Parathyroid adenoma (tissue), 2 donors: Measurements from ENCODE around the gene KRTAP5-5.

Source experiments
- H2AFZ ChIP-seq: fragments of 300-600 bp; sonication (generic); one replicate; pipeline ENCODE4 v1.7.0; 2017; ENCODE audit warnings: antibody characterized with exemption, mild to moderate bottlenecking
- H3K27ac ChIP-seq: fragments of 300-600 bp; sonication (generic); one replicate; pipeline ENCODE4 v1.7.0; 2017
- H3K27me3 ChIP-seq: fragments of 300-600 bp; sonication (generic); one replicate; pipeline ENCODE4 v1.7.0; 2017; ENCODE audit warnings: low read length; ENCODE audit not compliant: control insufficient read depth, insufficient read depth
- H3K36me3 ChIP-seq: fragments of 300-600 bp; sonication (generic); one replicate; pipeline ENCODE4 v1.7.0; 2017; ENCODE audit warnings: low read length; ENCODE audit not compliant: control insufficient read depth, insufficient read depth
- H3K4me1 ChIP-seq: fragments of 300-600 bp; sonication (generic); one replicate; pipeline ENCODE4 v1.7.0; 2017; ENCODE audit warnings: control low read depth
- H3K4me2 ChIP-seq: fragments of 300-600 bp; sonication (generic); one replicate; pipeline ENCODE4 v1.7.0; 2017; ENCODE audit warnings: low read length
- H3K4me3 ChIP-seq: fragments of 300-600 bp; sonication (generic); one replicate; pipeline ENCODE4 v1.7.0; 2017; ENCODE audit warnings: low read depth, low read length
- H3K79me2 ChIP-seq: fragments of 300-600 bp; sonication (generic); one replicate; pipeline ENCODE4 v1.7.0; 2017; ENCODE audit warnings: control low read depth
- H3K9ac ChIP-seq: fragments of 300-600 bp; sonication (generic); one replicate; pipeline ENCODE4 v1.7.0; 2017; ENCODE audit warnings: mild to moderate bottlenecking
- H3K9me3 ChIP-seq: fragments of 300-600 bp; sonication (generic); one replicate; pipeline ENCODE4 v1.7.0; 2017; ENCODE audit warnings: low read length; ENCODE audit not compliant: control insufficient read depth
- TF ChIP-seq, protein P1 (sequence below): fragments of 300-600 bp; sonication (generic); IDR thresholded peaks from one replicate; pipeline ENCODE4 v1.7.0; 2017; ENCODE audit warnings: antibody characterized with exemption, mild to moderate bottlenecking
- donor health status: primary hyperparathyroidism.

KRTAP5-5 gene

GRCh38 chr11:1639102-1639620, 9.6 kb downstream of the KRTAP5-5 start:
- no peak overlapping the region for H3K4me3 ChIP-seq
- TF ChIP-seq, protein P1, sequence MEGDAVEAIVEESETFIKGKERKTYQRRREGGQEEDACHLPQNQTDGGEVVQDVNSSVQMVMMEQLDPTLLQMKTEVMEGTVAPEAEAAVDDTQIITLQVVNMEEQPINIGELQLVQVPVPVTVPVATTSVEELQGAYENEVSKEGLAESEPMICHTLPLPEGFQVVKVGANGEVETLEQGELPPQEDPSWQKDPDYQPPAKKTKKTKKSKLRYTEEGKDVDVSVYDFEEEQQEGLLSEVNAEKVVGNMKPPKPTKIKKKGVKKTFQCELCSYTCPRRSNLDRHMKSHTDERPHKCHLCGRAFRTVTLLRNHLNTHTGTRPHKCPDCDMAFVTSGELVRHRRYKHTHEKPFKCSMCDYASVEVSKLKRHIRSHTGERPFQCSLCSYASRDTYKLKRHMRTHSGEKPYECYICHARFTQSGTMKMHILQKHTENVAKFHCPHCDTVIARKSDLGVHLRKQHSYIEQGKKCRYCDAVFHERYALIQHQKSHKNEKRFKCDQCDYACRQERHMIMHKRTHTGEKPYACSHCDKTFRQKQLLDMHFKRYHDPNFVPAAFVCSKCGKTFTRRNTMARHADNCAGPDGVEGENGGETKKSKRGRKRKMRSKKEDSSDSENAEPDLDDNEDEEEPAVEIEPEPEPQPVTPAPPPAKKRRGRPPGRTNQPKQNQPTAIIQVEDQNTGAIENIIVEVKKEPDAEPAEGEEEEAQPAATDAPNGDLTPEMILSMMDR = no peak

GRCh38 chr11:1639666-1640065, 10.1 kb downstream of the KRTAP5-5 start:
- Histone ChIP-seq H3K4me2 (no peak overlapping the region), H3K36me3 (no peaks in the 10 kb centered on the region), H3K4me1 (peaks cover 4% of the 10 kb centered on the region), H3K27ac (no peak overlapping the region), H3K79me2 (no peaks in the 10 kb centered on the region), H2AFZ (no peak overlapping the region), H3K9ac (no peak overlapping the region), H3K4me3 (no peak overlapping the region), H3K9me3 (no peaks in the 10 kb centered on the region), H3K27me3 (no peaks in the 10 kb centered on the region)
- TF ChIP-seq, protein P1 = no peak

More at GRCh38 chr11:1639102-1639620, 9.6 kb downstream of the KRTAP5-5 start:
- H2AFZ ChIP-seq = no peak overlapping the region
- no peak overlapping the region for H3K4me2 ChIP-seq
- peaks cover 4% of the 10 kb centered on the region for H3K4me1 ChIP-seq
- H3K9ac ChIP-seq = no peak overlapping the region
- no peaks in the 10 kb centered on the region for H3K27me3 ChIP-seq
- H3K27ac ChIP-seq = no peak overlapping the region
- H3K79me2 ChIP-seq = no peaks in the 10 kb centered on the region
- no peaks in the 10 kb centered on the region for H3K9me3 ChIP-seq
- no peaks in the 10 kb centered on the region for H3K36me3 ChIP-seq

DNA sequence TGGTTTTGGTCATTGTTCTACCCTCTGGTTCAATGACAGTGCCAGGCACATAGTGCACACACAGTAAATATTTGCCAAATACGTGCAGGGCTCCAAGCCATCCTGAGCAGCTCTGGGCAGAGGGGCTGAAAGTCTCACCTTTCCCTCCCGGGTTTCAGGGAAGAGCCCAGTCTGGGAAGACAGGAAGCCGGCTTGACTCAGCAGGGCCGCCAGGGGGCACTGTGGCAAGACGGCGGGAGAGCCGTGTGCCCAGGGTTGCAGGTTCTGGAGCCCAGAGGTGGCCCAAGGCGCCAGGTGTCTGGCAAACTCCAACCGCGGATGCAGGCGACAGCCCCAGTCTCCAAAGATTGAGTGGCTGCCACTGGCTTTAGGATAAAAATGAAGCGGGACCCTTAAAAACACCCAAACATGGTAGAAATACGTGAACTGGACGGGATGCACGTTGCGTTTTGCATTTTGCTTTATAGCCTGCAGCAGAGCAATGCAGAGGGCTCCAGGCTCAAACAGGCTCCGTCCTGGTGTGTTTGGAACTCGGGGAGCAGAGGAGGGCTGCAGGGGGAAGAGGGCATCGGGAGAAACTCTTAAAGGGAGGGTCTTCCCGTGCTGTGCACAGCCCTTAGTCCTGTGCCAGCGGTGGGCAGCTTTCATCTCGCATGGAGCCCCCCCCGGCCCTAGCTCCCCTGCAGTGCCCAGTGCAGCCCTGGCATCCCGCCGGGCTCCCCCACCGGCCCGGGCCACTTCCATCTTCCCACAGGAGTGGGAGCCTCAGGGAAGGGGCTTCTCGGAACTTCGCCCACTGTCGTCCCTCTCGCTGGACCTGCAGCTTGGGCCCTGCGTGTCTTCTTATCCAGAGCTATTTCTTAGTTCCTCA, 10.7 kb downstream of the KRTAP5-5 start:
- H3K9ac ChIP-seq = no peak overlapping the region

DNA sequence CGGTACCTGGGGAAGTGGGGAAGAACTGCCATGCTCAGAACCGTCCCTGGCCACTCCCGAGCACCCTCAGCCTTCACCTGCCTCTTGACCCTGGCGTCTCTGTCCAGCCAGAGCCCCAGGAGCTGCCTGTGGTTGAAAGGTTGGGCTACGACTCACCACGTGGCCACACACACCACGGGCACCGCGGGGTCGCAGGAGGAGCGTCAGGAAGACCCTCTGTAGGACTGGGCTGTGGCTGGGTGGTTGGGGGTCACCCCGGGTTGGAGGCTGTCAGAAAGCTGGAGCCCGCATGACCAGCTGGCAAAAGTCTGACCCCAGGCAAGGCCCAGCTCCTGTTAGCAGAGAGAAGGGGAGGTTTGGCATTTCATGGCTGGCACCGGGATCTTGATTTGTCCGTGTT, 11.5 kb downstream of the KRTAP5-5 start:
- Histone ChIP-seq H3K79me2 (no peaks in the 10 kb centered on the region), H3K4me2 (no peak overlapping the region), H2AFZ (no peak overlapping the region), H3K9me3 (no peaks in the 10 kb centered on the region), H3K4me1 (peaks cover 4% of the 10 kb centered on the region), H3K4me3 (no peak overlapping the region), H3K9ac (no peak overlapping the region), H3K27ac (no peak overlapping the region), H3K27me3 (no peaks in the 10 kb centered on the region), H3K36me3 (no peaks in the 10 kb centered on the region)
- TF ChIP-seq, protein P1 = no peak

More for the DNA sequence above, 10.7 kb downstream of the KRTAP5-5 start:
- H3K27ac ChIP-seq = no peak overlapping the region
- no peak overlapping the region for H3K4me2 ChIP-seq
- H3K79me2 ChIP-seq = no peaks in the 10 kb centered on the region
- H3K9me3 ChIP-seq = no peaks in the 10 kb centered on the region
- peaks cover 4% of the 10 kb centered on the region for H3K4me1 ChIP-seq
- no peak overlapping the region for H2AFZ ChIP-seq
- TF ChIP-seq, protein P1 = peak; percentile 41
- H3K27me3 ChIP-seq = no peaks in the 10 kb centered on the region
- H3K36me3 ChIP-seq = no peaks in the 10 kb centered on the region
- no peak overlapping the region for H3K4me3 ChIP-seq
